NK-92 treated with Interleukin-12 subunit alpha and Interleukin-12 subunit beta, amount 100 ng/mL, for 24 hours (cell line): Measurements from ENCODE around the gene HNRNPA1.
"Not testable (repeated sequence)": the region's sequence is repeated elsewhere in the genome, so short reads cannot be mapped to it uniquely, and the experiment has no call there.

Experiments used
- DNase-seq: peaks from one replicate; lab custom pipeline; 2025; lab: John Stamatoyannopoulos, UW

The HNRNPA1 gene

GRCh38 chr12:54299515-54300224 lies 19.1 kb downstream of the HNRNPA1 start:
- no peak for DNase-seq

- DNase-seq, result no peak
Observed at GRCh38 chr12:54300225-54300731, 19.8 kb downstream of the HNRNPA1 start.

- no peak for DNase-seq
Observed at GRCh38 chr12:54300732-54301427, 20.4 kb downstream of the HNRNPA1 start, which contains the start of gene NFE2. Gene NFE2 (minus strand): TSS chr12:54301015. CDS start chr12:54295248, 5,767 bp downstream.

DNA sequence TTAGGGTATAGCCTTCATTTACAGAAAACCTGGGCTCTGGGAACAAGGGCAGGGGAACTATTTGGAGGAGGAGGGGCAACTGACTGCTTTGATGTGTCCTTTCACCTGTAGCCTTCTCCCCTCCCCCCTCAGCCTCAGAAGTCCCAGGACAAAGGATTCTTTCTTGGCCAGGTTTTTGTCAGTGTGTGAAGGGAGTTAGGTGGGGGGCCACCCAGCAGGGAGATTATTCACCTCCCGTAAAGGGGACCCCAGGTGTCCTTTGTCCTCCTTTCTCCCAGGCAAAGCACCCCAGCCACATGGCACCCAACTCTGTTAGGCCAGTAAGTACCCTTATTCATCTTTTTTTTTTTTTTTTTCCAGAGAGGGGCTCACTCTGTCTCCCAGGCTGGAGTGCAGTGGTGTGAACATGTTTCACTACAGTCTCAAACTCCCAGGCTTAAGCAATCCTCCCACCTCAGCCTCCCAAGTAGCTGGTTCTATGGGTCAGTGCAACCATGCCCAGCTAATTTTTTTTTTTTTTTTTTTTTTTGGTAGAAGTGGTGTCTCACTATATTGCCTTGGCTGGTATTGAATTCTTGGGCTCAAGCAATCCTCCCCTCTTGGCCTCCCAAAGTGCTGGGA lies 21.0 kb downstream of the HNRNPA1 start:
- no peak for DNase-seq

DNA sequence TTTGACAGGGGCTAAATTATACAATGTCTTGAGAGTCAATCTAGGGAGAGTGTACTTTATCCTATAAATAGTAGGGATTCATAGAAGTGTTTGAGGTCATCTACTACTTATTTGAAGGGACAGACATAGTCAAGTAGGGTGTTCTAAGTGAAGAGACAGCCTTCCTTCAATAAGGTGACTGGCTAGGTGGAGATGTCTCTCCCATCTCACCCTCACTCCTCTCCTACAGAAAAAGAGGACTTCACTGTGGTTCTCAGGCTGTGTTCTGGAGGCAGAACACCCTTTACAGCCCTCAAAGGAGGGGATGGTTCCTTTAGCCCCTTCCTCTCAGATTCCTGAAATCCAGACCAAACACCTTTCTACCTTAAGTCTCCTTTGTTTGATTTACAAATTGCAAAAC lies 23.1 kb downstream of the HNRNPA1 start:
- no peak for DNase-seq

DNA sequence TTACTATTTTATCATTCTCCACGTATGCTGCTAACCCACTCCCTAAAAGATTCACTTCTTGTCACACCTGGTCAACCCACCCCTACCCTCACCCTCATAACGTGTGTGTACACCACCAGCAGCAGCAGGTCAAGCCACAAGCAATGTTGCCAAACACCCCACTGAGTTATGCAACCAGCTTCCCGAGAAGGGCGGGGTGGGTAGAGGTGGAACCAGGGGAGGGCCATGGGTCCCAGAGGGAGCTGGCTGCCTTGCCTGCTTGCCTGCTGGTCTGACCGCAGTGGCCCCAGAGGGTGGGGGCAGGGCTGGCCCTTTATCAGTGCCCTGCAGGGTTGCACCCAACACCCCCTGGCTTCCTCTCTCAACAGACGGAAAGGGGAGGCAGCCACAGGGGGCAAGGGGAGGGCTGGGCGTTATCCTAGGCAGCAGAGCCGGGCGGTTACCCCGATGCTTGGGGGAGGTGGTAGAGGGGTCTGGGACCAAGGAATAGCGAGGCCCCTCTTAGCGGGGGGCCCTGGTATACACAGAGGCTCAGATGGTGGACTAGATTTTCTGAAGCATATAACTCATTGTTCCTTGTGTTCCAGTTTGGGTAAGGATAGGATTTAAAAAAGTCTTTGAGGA lies 23.8 kb downstream of the HNRNPA1 start:
- DNase-seq, result peak; percentile 89

- DNase-seq, result peak; percentile 44
Observed at GRCh38 chr12:54306925-54307741, 26.6 kb downstream of the HNRNPA1 start.

- no peak for DNase-seq
Observed at GRCh38 chr12:54311051-54311450, 30.5 kb downstream of the HNRNPA1 start.

DNA sequence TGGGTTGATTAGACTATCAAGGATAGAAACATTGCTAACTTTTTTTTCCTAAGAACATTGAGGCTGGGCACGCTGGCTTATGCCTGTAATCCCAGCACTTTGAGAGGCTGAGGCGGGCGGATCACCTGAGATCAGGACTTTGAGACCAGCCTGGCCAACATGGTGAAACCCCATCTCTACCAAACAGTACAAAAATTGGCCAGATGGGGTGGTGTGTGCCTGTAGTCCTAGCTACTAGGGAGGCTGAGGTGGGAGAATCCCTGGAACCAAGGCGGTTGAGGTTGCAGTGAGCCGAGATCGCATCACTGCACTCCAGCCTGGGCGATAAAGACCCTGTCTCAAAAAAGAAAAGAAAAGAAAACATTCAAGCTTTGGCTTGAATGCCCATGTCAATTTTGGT lies 31.8 kb downstream of the HNRNPA1 start:
- not testable (repeated sequence) for DNase-seq

DNA sequence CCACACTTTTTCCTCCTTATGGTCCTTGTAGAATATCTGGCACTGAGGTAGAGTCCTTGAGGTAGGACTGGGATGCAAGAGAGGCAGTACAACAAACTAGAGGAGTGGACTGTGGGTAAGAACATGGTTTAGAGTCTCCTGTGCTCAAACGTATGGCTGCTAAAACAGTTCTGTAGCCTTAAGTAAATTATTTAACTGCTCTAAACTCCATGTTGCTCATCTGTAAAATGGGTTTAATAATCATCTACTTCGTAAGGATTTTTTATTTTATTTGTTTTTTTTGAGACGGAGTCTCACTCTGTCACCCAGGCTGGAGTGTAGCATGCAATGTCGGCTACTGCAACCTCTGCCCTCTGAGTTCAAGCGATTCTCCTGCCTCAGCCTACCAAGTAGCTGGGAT lies 40.8 kb downstream of the HNRNPA1 start:
- DNase-seq, result no peak

- peak; percentile 96 for DNase-seq
Observed at GRCh38 chr12:54324617-54325441, 44.3 kb downstream of the HNRNPA1 start, which contains the start of gene COPZ1. Gene COPZ1 (plus strand): TSS chr12:54325131. CDS start chr12:54325164, 33 bp downstream.

DNA sequence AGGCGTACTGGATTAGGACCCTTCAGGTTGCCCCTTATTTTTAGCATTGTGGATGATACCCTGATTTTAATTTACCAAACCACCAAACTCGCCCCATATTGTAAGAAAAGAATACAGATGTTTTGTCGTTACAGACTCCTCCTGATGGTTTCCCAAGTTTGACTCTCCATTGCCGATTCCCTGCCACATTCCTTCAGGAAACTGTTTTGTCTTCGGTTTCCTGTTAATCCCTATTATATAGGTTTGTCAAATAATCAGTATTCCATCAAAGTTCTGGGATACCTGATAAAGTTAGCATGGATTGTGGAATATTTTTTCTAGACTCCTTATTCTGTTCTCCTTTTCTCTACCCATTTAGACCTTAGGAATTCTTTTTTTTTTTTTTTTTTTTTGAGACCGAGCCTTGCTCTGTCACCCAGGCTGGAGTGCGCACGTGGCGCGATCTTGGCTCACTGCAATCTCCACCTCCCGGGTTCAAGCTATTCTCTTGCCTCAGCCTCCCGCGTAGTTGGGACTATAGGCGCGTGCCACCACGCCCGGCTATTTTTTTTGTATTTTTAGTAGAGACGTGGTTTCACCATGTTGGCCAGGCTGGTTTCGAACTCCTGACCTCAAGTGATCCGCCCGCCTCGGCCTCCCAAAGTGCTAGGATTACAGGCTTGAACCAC lies 45.0 kb downstream of the HNRNPA1 start:
- DNase-seq, result not testable (repeated sequence)

- DNase-seq, result no peak
Observed at GRCh38 chr12:54328595-54329337, 48.2 kb downstream of the HNRNPA1 start.

DNA sequence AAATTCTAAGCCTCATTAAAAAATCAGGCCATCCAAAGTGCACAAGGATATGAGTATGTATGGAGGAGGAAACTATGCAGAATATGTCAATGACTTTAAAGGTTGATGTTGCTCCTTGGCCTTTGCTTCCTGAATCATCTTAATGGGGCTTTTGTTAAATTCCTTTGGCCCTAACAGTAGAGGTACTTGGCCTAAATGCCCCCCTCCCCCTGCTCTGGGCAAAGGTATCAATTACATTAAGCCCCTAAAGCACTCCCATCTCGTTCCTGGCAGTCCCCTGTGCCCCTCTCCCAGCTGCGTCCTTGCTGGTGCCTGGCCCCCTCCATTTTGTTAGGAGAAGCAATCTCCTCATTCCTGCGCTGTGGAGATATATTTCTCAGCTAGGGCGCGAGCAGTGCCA lies 49.2 kb downstream of the HNRNPA1 start:
- no peak for DNase-seq

GRCh38 chr12:54330442-54330841 lies 49.9 kb downstream of the HNRNPA1 start:
- DNase-seq, result no peak

- DNase-seq, result no peak
Observed at GRCh38 chr12:54331461-54331860, 50.9 kb downstream of the HNRNPA1 start.

DNA sequence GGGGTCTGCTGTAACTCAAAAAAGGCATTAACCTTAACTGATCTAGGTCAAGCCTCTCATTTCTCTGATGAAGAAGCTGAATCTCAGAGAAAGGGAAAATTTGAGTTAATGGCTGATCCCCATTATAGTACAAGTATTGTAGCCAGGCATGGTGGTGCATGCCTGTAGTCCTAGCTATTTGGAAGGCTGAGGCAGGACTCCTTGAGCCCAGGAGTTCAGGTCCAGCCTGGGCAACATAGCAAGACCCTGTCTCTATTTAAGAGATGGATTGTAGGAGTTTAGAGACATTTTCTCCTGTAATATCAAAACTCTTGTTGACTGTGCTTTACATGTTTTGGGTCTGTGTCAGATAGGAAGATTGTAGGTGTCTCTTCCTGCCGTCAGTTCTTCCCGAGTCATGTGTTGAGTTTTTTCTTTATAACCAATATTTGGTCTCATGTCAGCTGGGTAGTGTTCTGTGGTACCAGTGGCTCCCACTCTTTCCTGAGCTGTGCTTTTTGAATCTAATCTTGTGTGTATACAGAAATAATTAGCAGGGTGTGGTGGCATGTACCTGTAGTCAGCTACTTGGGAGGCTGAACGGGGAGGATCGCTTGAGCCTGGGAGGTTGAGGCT lies 53.0 kb downstream of the HNRNPA1 start:
- no peak for DNase-seq
